ENCODE measurements around the gene SPATA7.

DNA sequence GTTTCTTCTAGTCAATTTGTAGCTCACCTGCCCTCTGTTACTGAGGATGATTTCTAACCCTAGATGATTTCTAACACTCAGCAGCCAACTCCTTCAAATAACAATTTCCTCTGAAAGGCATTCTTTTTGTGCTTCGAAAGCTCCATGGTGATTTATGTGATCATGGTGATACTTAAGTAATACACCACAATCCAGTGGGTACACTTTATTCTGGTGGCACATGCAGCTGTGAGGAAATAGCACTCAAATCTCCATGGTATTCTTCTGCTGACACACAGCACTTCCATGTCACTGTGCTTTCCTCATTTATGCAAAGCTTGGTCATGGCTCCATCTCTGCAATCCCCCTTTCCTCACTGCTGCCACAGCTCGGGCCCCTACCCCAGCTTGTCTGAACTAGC is 95.6 kb downstream of the SPATA7 start:
- TF ChIP-seq, protein P1, sequence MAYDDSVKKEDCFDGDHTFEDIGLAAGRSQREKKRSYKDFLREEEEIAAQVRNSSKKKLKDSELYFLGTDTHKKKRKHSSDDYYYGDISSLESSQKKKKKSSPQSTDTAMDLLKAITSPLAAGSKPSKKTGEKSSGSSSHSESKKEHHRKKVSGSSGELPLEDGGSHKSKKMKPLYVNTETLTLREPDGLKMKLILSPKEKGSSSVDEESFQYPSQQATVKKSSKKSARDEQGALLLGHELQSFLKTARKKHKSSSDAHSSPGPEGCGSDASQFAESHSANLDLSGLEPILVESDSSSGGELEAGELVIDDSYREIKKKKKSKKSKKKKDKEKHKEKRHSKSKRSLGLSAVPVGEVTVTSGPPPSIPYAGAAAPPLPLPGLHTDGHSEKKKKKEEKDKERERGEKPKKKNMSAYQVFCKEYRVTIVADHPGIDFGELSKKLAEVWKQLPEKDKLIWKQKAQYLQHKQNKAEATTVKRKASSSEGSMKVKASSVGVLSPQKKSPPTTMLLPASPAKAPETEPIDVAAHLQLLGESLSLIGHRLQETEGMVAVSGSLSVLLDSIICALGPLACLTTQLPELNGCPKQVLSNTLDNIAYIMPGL (CRISPR knock-in tag; IDR thresholded peaks at IDR 0.05) = no peak
- TF ChIP-seq, protein P2, sequence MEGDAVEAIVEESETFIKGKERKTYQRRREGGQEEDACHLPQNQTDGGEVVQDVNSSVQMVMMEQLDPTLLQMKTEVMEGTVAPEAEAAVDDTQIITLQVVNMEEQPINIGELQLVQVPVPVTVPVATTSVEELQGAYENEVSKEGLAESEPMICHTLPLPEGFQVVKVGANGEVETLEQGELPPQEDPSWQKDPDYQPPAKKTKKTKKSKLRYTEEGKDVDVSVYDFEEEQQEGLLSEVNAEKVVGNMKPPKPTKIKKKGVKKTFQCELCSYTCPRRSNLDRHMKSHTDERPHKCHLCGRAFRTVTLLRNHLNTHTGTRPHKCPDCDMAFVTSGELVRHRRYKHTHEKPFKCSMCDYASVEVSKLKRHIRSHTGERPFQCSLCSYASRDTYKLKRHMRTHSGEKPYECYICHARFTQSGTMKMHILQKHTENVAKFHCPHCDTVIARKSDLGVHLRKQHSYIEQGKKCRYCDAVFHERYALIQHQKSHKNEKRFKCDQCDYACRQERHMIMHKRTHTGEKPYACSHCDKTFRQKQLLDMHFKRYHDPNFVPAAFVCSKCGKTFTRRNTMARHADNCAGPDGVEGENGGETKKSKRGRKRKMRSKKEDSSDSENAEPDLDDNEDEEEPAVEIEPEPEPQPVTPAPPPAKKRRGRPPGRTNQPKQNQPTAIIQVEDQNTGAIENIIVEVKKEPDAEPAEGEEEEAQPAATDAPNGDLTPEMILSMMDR (IDR thresholded peaks at IDR 0.05) = no peak
- TF ChIP-seq ATF3 (CRISPR knock-in tag; conservative IDR thresholded peaks at IDR 0.05) (no peak), TEAD4 (CRISPR knock-in tag; IDR thresholded peaks at IDR 0.05) (no peak), FOXK1 (CRISPR knock-in tag; IDR thresholded peaks at IDR 0.05) (no peak), HMGA2 (CRISPR knock-in tag; IDR thresholded peaks at IDR 0.05) (no peak), JUN (CRISPR knock-in tag; IDR thresholded peaks at IDR 0.05) (no peak), SMAD3 (CRISPR knock-in tag; IDR thresholded peaks at IDR 0.05; ENCODE audit: borderline replicate concordance) (no peak), KAT7 (CRISPR knock-in tag; IDR thresholded peaks at IDR 0.05; ENCODE audit: borderline replicate concordance) (no peak), CREB1 (CRISPR knock-in tag; IDR thresholded peaks at IDR 0.05) (no peak)
- TF ChIP-seq, protein P3, sequence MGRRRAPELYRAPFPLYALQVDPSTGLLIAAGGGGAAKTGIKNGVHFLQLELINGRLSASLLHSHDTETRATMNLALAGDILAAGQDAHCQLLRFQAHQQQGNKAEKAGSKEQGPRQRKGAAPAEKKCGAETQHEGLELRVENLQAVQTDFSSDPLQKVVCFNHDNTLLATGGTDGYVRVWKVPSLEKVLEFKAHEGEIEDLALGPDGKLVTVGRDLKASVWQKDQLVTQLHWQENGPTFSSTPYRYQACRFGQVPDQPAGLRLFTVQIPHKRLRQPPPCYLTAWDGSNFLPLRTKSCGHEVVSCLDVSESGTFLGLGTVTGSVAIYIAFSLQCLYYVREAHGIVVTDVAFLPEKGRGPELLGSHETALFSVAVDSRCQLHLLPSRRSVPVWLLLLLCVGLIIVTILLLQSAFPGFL (CRISPR knock-in tag; IDR thresholded peaks at IDR 0.05; ENCODE audit: borderline replicate concordance) = no peak

Data from WTC11 (cell line).